HPDE6-E6E7 (cell line): ENCODE measurements around the gene PDLIM1.
"Not testable (repeated sequence)": the region's sequence is repeated elsewhere in the genome, so short reads cannot be mapped to it uniquely, and the experiment has no call there.

Experiments used
- DNase-seq: peaks from one replicate; pipeline ENCODE4 v3.0.0; 2011; ENCODE audit warnings: missing footprints; ENCODE audit errors: extremely low spot score

Gene PDLIM1

DNA sequence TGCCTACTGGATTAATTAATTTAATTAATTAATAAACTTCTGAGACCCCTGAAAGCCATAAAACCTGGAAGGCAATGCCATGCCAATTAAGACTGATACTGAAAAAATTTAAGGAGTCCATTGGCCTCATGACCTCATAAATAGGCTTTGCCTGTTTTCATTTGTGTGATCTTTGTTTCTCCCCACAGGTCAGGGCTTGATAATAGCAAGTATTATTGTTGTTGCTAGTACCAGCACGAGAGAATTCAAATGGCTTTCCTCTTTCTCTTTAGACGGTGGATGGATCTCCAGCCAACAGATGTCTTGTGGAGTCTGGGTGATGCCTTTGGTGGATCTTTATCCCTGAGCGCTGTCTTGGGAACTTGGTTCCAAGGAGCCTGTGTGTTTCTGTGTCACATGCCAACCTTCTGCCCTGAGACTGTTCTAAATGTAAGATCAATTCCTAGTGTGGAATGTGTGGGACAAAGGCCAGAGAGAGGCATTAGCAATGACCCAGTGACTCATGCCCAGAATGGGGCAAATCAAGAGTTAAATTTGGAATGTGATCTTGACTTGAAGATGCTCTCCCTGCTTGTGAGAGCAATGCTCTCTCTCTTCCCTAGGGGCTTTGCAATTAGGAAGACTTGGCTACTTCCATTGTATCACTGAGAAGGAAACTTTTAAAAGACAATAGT is 79.1 kb downstream of the PDLIM1 start:
- no peak for DNase-seq

DNA sequence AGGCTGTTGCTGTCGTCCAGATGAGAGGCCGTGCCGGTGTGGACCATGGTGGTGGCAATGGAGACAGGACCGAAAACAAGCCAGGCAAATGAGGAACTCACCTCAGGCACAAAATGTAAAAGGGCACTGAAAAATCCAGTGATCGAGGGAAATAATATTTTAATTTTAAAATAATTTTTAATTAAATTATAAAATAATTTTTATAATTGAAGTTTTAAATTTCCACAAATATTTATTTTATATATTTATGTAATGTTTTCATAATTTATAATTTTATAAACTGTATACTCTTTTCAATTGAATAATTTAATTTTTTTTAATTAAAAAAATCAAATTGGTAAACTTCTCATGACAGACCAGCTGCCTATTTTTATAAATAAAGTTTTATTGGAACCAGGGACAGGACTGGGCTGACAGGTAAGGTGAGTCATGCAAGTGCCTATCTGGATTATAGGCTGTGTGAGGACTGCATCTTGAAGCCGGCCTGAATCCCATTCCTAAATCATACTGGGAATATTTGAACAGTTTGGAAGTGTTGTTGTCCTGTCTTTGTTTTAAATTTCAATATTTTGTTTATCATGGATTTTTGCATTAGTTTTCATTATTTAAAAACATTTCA is 81.2 kb downstream of the PDLIM1 start:
- no peak for DNase-seq

DNA sequence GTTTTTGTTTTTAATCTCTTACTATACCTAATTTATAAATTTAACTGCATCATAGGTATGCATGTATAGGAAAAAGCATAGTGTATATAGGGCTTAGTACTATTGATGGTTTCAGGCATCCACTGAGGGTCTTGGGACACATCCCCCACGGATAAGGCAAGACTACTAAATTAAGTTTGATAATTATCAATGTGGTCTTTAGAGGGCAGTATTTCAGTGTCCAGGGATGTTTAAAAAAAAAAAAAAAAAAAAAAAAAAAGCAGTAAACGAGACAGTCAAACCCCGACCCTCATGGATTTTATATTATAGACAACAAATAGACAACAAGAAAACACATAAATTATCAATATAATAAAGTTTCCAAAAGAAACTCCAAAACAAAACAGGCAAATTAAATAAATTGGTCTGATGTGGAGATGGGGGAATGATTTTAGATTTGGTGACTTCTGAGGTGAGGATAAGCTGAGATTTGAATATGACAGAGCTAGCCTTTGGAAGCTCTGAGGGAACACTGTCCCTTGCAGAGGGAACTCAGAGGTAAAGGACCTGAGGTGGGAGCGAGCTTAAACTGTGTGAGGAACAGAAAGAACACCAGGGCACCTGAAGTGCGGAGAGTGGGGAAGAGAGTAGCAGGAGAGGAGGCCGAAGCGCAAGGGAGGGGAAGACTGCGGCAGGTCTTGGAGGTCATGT is 82.0 kb downstream of the PDLIM1 start:
- no peak for DNase-seq

DNA sequence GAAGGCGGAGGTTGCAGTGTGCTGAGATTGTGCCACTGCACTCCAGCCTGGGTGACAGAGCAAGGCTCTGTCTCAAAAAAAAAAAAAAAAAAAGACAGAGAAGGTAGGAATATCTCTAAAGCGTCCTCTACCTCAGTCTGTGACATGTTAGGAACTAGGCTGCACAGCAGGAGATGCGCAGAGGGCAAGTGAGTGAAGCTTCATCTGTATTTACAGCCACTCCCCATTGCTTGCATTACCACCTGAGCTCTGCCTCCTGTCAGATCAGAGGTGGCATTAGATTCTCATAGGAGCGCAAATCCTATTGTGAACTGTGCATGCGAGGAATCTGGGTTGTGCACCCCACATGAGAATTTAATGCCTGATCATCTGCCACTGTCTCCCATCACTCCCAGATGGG is 87.9 kb downstream of the PDLIM1 start:
- not testable (repeated sequence) for DNase-seq

DNA sequence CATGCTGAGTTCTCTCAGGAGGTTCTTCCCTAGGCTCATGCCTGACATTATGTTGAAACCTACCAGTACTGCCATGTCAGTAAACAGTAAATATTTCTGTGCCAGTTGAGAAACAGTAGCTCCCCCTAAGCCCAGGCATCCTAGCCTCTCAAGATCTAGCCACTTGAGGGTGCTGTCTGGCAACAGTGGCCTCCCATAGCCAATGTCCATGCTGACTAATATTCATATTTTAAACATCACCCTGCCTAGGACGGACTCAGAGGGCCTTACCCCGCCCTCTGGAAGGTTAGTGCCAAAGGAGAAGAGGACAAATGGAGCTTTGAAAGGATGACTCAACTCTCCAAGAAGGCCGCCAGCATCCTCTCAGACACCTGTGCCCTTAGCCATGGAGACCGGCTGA is 89.1 kb downstream of the PDLIM1 start:
- DNase-seq: peak; percentile 57

DNA sequence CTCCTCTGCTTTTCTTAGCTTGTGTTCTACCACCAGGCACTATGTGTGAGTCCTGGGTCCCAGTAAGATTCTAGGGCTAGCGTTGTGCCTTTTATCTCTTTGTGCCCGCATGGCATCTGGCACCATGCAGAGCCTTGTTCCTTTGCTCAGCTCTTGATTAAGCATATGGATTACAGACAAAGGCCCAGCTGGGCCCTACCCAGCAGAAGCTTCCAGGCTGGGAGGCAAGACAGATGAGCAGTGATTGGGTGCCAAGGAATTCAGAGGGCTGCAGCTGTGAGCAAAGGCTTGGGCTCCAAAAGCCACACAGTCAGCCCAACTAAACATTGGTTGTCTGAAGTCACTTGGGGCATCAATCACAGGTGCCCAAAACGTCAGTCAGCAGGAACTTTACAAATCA is 94.8 kb downstream of the PDLIM1 start:
- no peak for DNase-seq

DNA sequence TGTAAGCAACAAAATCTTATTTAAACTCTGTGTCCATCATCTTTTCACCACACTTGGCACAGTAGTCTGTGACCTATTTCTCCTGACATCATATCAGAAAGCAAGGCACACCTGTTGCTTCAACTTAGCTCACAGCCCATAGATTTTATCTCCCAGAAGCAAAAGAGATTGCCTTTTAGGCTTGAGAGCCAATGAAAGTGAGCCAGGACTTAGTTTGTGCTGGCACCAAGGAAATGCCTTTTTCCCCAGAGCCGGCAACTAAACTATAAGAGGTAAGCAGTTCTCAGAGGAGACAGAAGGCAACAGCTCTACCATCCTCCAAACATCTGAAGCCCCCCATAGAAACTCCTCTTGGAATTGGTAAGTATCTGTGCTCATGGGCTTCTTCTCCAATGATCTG is 96.9 kb downstream of the PDLIM1 start, which contains the start of gene ACSM6:
Gene ACSM6 (plus strand): TSS at position 295 of the 400 bp plus-strand sequence. CDS start 248 bp downstream, outside the sequence.
- DNase-seq: no peak

DNA sequence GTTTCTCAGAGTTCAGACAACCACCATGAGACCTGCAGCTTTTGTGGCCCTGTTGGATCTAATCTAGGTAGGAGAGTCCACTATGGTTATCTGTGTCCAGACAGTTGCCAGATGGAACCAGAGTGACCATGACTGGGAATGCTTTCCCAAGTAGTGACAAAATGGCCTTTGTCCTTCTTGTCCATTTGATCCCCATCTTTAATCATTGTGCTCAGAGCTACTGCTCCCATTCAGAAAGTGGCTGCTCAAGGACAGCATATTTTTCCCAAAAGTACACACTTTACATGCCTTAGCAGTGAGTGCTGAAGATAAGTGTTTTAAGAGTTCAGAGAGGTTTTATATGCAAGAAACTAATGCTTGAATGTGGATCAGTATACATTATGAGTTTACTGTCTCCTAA is 102.2 kb downstream of the PDLIM1 start:
- DNase-seq: no peak

DNA sequence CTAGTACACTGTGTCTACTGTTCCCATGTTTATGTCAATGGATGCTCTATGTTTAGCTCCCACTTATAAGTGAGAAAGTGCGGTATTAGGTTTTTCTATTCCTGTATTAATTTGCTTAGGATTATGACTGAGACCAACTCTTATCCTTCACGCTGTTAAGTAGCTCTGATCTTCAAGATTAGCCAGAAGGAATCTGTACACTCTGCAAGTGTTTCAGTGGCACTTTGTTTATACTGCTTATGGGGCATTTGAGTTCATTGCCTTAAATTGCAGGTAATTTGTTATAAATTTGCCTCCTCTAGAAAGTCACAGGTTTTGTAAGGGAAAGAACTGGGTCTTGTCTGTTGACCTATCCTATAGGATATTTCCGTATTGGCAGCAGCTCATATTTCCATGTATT is 103.2 kb downstream of the PDLIM1 start:
- no peak for DNase-seq
